Measurements from ENCODE around the gene SNRNP200.

SNRNP200 gene

DNA sequence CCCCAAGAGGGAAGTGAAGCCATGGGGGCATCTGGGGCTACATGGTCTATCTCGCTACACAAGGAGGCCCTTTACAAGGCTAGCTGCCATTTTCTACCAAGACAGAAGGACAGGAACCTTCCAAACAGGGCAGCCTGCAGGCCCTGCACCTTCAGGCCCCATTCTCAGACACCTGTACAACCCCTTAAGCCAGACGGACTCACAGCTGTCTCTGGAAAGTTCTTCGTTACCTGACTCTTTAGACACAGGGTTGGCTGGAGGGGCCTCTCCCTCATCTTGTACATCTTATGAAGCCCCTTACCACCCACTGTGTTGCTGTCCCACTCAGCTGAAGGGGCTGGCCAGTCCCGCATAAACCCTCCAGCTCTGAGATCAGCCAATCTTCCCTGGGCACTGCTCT is 56.7 kb downstream of the SNRNP200 start:
- no peak for DNase-seq

- DNase-seq = no peak
Observed at GRCh38 chr2:96247896-96248295, 57.5 kb downstream of the SNRNP200 start.

DNA sequence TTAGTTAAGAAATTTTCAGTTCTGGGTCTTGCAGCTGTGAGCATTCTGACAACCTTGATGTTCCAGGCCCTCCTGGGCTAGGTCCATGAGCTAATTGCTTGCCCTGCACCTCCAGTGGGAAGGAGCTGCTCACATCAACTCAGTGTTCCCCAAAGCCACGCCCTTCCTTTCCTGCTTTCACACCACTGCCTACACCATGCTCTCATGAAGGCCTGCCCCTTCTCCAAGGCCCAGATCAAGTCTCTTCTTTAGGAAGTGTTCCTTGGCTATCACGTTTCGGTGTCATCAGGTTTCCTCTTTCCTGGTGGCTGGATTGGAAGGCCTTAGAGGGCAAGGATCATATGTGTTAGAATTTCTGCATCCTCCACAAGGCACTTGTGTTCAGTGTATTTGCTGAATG is 58.3 kb downstream of the SNRNP200 start:
- DNase-seq = no peak

DNA sequence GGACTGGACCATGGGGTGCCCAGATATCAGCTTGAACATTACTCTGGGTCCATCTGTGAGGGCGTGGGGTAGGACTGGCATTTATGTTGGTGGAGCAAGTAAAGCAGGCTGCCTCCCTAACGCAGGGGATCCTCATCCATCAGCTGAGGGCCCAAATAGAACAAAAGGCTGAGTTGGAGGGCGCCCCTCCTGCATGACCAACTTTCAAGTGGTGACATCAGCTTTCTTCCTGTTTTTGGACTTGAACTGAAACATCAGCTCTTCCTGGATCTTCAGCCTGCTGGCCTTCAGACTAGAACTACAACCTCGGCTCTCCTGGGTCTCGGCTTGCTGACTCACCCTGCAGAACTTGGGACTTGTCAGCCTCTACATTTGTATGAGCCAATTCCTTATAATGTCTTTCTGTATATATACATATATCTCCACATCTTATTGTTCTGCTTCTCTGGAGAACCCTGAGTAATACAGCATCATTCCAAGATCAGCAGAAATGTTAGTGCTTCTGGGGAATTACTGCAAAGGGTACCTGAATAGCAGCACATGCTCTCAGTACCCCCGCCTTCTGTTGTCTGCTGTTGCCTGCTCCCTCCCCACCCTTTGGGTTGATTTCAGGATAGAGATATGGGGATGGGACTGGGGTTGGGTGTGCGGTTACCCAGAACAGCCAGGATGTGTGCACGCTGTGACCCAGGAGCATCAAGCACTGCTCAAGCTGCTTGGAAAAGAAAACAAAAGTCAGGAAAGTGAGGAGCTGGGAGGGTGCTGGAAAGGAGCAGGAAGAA is 59.5 kb downstream of the SNRNP200 start:
- no peak for DNase-seq

- DNase-seq = no peak
Observed at GRCh38 chr2:96243843-96244242, 61.5 kb downstream of the SNRNP200 start.

DNA sequence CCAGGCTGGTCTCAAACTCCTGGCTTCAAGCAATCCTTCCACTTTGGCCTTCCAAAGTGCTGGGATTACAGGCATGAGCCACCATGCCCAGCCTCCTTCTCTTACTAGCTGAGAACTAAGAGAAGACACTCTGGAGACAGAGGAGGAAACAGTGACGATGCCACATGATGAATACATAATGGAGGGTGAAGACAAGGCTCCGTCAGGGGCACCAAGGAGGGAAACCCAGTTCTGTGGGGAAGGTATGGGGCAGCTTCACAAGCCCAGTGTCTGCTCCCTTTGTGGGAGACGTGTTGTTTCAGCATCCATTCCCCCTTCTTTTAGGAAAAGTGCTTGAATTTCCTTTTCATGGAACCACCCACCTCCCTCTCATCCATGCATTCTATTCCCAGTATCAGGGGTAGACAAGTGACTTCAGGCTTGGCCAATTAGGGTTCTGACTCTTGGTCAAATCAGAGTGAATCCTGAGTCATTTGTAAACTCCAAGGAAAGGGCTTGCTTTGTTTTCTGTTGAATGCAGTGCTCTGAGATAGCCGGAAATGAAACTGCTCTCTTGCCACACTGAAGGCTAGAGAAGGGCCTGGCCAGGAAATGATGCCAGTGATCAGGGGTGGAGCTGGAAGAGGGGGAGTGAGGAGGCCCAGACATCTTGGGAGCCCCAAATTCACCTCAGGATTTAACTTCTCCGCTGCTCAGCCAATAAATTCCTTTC is 63.3 kb downstream of the SNRNP200 start:
- DNase-seq = no peak

DNA sequence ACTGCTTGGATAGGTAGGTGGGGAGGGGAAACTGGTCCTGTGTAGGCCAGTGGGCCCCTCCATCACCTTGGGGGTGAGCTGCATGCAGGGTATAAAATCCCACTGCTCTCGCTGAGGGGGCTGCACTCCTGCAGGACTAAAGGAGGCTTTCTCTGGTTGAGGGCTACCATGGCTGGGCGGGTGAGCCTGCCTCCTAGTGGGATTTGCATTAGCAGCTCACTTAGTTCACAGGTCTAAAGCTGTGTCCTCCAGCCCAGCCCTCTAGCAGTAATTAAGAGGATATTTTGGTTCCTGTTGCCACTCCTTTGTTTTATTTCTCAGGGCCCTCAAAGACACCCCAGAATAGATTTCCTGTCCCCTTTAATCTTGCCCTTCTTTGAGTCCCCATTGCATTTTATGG is 64.1 kb downstream of the SNRNP200 start:
- DNase-seq = no peak

GRCh38 chr2:96240341-96241038 is 64.9 kb downstream of the SNRNP200 start:
- no peak for DNase-seq

- no peak for DNase-seq
Observed at GRCh38 chr2:96239745-96240264, 65.5 kb downstream of the SNRNP200 start.

GRCh38 chr2:96239091-96239490 is 66.3 kb downstream of the SNRNP200 start:
- no peak for DNase-seq

GRCh38 chr2:96238266-96238665 is 67.1 kb downstream of the SNRNP200 start:
- no peak for DNase-seq

GRCh38 chr2:96236882-96237281 is 68.5 kb downstream of the SNRNP200 start:
- DNase-seq = no peak

DNA sequence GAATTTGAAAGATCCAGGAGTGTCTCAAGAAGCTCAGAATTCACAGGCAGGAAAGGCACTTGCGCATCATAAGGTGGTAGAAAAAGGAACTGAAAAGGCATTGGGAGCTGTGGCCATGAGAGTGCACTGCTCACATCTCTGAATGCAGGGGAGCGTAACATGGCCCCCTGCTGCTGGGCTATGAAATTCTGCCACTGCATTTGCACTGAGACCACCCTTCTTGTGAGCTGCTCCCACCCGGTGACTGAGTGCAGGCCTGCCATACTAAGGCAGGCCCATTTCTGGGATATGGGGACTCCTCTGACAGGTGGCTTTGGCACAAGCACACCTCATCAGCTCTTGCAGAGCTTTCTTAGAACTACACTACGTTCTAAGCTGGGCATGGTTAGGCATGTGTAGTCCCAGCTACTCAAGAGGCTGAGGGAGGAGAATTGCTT is 71.4 kb downstream of the SNRNP200 start:
- DNase-seq = no peak

DNA sequence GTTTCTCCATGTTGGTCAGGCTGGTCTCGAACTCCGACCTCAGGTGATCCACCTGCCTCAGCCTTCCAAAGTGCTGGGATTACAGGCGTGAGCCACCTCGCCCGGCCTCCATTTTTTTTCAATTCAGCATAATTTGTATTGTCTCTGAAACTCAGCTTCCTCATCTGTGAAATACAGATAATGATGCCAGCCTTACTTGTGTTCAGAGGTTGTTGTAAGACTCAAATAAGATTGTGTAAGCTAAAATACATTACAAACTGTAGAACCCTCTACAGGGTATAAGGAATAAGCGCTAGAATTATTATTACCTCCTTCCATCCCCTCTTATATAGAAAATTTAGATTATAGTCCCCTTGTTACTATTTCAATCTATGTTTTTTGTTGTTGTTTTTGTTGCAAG is 71.9 kb downstream of the SNRNP200 start:
- DNase-seq = no peak

DNA sequence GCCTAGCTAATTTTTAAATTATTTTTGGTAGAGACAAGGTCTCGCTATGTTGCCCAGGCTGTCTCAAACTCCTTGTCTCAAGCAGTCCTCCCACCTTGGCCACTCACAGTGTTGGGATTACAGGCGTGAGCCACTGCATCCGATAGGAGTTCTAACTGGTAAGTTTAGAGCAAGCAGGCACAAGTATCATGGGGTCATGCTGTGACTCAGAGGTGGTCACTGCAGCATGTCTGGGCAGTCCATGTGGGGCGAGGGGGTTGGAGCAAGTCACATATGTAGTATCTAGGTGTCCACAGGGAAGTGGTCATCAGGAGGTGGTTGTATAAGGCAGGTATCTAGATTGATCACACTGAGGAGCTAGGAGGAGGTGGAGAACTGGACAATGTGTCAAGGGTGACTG is 74.0 kb downstream of the SNRNP200 start:
- DNase-seq = no peak

- no peak for DNase-seq
Observed at GRCh38 chr2:96225016-96225533, 80.3 kb downstream of the SNRNP200 start.
